Measurements from ENCODE around the gene OLFM2.

GRCh38 chr19:9947441-9947840 is 11.1 kb upstream of the OLFM2 start:
- TF ChIP-seq ZNF140 (CRISPR knock-in tag; IDR thresholded peaks at IDR 0.05), result no peak
- TF ChIP-seq POLR2A (conservative IDR thresholded peaks at IDR 0.05), result no peak
- TF ChIP-seq POLR2AphosphoS5 (IDR thresholded peaks at IDR 0.05; ENCODE audit: control insufficient read depth, insufficient read depth, low read depth, low read length), result no peak
- TF ChIP-seq NR2C2 (CRISPR knock-in tag; IDR thresholded peaks at IDR 0.05), result no peak
- no peak for TF ChIP-seq NR2C2 (tag; IDR thresholded peaks at IDR 0.05)
- TF ChIP-seq CHD1 (IDR thresholded peaks at IDR 0.05; ENCODE audit: low read length), result no peak
- TF ChIP-seq SP1 (CRISPR knock-in tag; IDR thresholded peaks at IDR 0.05), result no peak
- TF ChIP-seq ZNF41 (CRISPR knock-in tag; conservative IDR thresholded peaks at IDR 0.05), result no peak
- no peak for TF ChIP-seq RFX5 (IDR thresholded peaks at IDR 0.05; ENCODE audit: low read depth, low read length)
